Right lobe of liver (tissue), 6 donors: Measurements from ENCODE around the gene SETBP1. TPM values are rescaled to one million over a fixed set of nuclear protein-coding genes. Genes with fewer than 3 reads are reported as not detected.

Source experiments
- ATAC-seq, 4 donors: fragments of 200-7000 bp; cut with Tn5 transposase; one replicate each; pipeline ENCODE4 v1.9.1; 2020; ENCODE audit warnings: mild to moderate bottlenecking in 4 of 4, moderate library complexity in 4 of 4
- DNase-seq, 3 donors: peaks; one replicate each; pipeline ENCODE4 v3.0.0-alpha.2; 2020
- H3K27ac ChIP-seq, 3 donors: fragments of 200-600 bp; one replicate each; pipeline ENCODE4 v1.8.0; 2022
- H3K27me3 ChIP-seq, 2 donors: fragments of 200-600 bp; one replicate each; pipeline ENCODE4 v1.8.0; 2022
- H3K36me3 ChIP-seq, 4 donors: fragments of 200-600 bp; sonication (generic) in 1 of 4; one replicate each; pipeline versions ENCODE4 v1.5.1 to v1.8.0; 2017 to 2022; ENCODE audit warnings: control low read depth in 1 of 4
- H3K4me1 ChIP-seq, 4 donors: fragments of 200-600 bp; sonication (generic) in 1 of 4; one replicate each; pipeline versions ENCODE4 v1.5.1 to v1.8.0; 2017 to 2022; ENCODE audit warnings: control low read depth in 1 of 4
- H3K4me3 ChIP-seq, 3 donors: fragments of 200-600 bp; one replicate each; pipeline ENCODE4 v1.8.0; 2022
- H3K9me3 ChIP-seq, 4 donors: fragments of 200-600 bp; sonication (generic) in 1 of 4; one replicate each; pipeline versions ENCODE4 v1.5.1 to v1.8.0; 2017 to 2022; ENCODE audit warnings: control low read depth in 1 of 4
- POLR2A ChIP-seq: fragments of 450-650 bp; IDR thresholded peaks from one replicate; pipeline ENCODE4 v1.6.1; 2017; ENCODE audit warnings: antibody characterized with exemption, mild to moderate bottlenecking
- WGBS: methylation state at CpG from one replicate; pipeline ENCODE4 v1.1.6; 2018; ENCODE audit warnings: low coverage, low lambda C conversion rate; ENCODE audit not compliant: insufficient coverage; ENCODE audit errors: missing lambda C conversion rate; 5-methylcytosine and 5-hydroxymethylcytosine counted together
- intact Hi-C, 2 donors: fragments of 100-400 bp; cut with DNase I; formaldehyde crosslinking; loops; one replicate each; pipeline versions ENCODE4 v1.11.2 to v1.14.1; 2022
- total RNA-seq, 6 experiments: library from RNA; depleted of rRNA in 2 of 6; stranded (reverse); fragments of >200 nt in 2 of 6; fragmentation: NEBNext Ultra II Directional in 3 of 6; extraction: Animal tissue kit (Norgen Biotek cat#: 25700) in 3 of 6; gene quantifications; one replicate each; pipeline versions ENCODE4 v1.1.0 to v1.2.4, GENCODE V29; 2016 to 2023
- TF ChIP-seq, protein P1 (sequence below), 4 donors: fragments of 200-600 bp in 3 of 4; fragments of 450-650 bp in 1 of 4; IDR thresholded peaks; one replicate each; pipeline versions ENCODE4 v1.5.1 to v1.8.0; 2016 to 2022; ENCODE audit warnings: antibody characterized with exemption in 4 of 4, mild to moderate bottlenecking in 2 of 4
- donor health status: DM: no; HTN: yes; CAD: no.
- donor health status: DM: no; HTN: no; CAD: no.
- donor health status: DM: no; HTN: no; CAD: no.
- donor health status: DM: no; HTN: yes; CAD: no.
- donor health status: DM: no; HTN: yes; CAD: no.

The SETBP1 gene
- total RNA-seq, 6 experiments from 2014 or later, result 14.3 to 29.1 (median 16.6) TPM

DNA sequence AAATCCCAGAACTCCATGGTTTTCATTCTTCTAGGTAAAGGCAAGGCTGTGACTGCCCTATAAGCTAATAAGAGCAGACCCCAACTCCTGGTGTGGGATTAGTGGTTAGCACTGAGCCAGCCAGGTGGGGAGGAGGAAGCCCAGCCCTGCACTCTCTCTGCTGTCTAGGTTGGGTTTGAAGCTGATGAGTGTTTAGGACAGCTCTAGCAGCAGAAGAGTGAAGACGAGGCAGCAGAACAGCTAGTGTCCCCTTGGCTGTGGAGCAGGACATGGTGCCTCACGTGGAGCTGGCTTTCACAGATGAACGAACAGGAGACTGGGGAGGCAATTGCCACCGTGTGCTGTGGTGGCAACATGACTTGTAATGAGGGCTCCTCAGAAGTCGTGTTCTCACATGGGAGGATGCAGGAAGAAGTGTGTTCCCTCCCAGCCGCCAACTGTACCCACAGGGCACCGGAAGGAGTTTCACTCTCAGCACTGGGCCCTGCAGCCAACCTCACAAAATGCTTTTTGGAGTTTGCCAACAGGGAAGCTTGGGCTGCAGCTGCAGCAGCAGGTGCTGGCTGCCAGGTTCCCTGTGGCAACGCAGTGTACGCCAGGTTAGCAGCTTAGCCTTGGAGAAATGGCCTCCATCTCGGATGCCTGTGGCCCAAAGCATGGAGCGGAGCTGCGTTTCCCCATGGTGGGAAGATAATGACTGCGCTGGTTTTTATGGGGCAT lies 328.2 kb downstream of the SETBP1 start:
- TF ChIP-seq, protein P1, sequence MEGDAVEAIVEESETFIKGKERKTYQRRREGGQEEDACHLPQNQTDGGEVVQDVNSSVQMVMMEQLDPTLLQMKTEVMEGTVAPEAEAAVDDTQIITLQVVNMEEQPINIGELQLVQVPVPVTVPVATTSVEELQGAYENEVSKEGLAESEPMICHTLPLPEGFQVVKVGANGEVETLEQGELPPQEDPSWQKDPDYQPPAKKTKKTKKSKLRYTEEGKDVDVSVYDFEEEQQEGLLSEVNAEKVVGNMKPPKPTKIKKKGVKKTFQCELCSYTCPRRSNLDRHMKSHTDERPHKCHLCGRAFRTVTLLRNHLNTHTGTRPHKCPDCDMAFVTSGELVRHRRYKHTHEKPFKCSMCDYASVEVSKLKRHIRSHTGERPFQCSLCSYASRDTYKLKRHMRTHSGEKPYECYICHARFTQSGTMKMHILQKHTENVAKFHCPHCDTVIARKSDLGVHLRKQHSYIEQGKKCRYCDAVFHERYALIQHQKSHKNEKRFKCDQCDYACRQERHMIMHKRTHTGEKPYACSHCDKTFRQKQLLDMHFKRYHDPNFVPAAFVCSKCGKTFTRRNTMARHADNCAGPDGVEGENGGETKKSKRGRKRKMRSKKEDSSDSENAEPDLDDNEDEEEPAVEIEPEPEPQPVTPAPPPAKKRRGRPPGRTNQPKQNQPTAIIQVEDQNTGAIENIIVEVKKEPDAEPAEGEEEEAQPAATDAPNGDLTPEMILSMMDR (IDR thresholded peaks at IDR 0.05), result no peak
- TF ChIP-seq POLR2A, result no peak
- no peak for DNase-seq
- Histone ChIP-seq H3K36me3 (no peaks in the 10 kb centered on the region), H3K4me1 (peaks cover 0 to 10% (median 3%) of the 10 kb centered on the region in 4 donors), H3K9me3 (no peaks in the 10 kb centered on the region), H3K4me3 (no peak overlapping the region), H3K27ac (no peak overlapping the region), H3K27me3 (no peaks in the 10 kb centered on the region)
- peak in 1 of 4 donors; percentile 13 for ATAC-seq
- intact Hi-C loops, result no loop called here
- 71% methylated on average over 3 of the region's 13 CpGs for WGBS

DNA sequence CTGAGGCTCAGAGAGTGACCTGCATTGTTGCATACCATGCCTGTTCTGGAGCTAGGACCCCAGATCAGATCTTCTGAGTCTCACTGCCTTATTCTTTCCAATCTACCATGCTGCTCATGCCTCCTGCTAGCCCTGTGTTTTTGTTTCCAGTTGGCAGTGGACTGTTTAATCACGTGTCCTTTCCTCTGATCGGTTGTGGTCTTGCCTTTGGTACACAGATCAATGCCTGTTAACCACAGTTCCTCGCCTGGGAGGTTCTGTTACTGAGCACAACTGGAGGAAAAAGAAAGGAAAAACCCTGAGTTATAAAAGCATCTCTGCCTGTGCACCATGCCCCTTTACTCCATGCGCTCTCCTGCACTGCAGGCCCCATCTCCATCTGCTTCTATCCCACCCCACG lies 329.1 kb downstream of the SETBP1 start:
- Histone ChIP-seq H3K4me3 (no peak overlapping the region), H3K36me3 (no peaks in the 10 kb centered on the region), H3K4me1 (peaks cover 0 to 10% (median 3%) of the 10 kb centered on the region in 4 donors), H3K27me3 (no peaks in the 10 kb centered on the region), H3K9me3 (no peaks in the 10 kb centered on the region), H3K27ac (no peak overlapping the region)
- no peak for TF ChIP-seq POLR2A
- TF ChIP-seq, protein P1 (IDR thresholded peaks at IDR 0.05), result no peak
- WGBS, result 27% methylated on average over 4 of the region's 5 CpGs
- ATAC-seq (peak; percentile 86 to 97 (median 92)), DNase-seq (no peak)
- intact Hi-C loops, result no loop called here

DNA sequence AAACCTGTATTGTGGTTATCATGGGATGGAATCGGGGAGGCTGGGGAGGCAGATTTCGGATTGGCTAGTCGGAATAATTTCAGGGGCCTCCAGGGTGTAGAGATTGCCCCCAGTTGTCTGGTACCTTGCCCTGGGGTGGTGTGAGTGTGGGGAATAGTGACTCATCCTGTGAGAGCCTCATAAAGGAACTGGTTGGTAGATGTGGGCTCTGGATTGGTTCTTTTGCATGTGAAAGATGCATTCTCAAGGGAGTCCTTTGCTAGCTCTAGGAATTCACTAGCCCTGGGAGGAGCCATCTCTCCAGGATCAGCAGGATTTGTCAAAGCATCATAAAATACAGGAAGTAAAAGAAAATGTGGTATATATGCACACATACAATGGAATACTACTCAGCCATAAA lies 331.6 kb downstream of the SETBP1 start:
- no peak overlapping the region for H3K4me3 ChIP-seq
- ATAC-seq (no peak), DNase-seq (no peak)
- no peak overlapping the region for H3K27ac ChIP-seq
- 100% methylated on average over 3 of the region's 3 CpGs for WGBS
- no peaks in the 10 kb centered on the region for H3K36me3 ChIP-seq
- H3K9me3 ChIP-seq, result no peaks in the 10 kb centered on the region
- TF ChIP-seq, protein P1 (IDR thresholded peaks at IDR 0.05), result no peak
- TF ChIP-seq POLR2A, result no peak
- intact Hi-C loops, result no loop called here
- no peaks in the 10 kb centered on the region for H3K27me3 ChIP-seq
- H3K4me1 ChIP-seq, result peaks cover 0 to 10% (median 3%) of the 10 kb centered on the region in 4 donors

DNA sequence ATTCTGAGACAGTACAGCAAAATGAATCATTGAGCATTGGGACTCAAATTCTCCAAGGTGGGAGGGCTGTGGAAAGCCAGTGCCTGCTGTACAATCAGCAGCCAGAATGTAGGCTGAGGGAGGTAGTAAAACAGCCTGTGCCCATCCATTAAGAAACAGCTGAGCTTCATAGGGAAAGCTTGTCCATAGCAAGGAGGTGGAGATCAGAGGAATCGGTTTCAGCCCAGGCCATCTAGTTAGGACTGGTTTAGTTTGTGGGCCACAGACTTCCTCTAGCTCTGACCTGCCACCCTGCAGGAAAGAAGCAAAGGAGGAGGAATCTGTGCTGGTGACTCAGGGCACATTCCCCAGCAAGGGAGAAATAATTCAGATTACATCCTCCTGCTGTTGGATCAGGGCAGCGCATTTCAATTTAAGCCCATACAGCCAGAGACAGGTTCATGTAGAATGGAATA lies 333.4 kb downstream of the SETBP1 start:
- WGBS, result 91% methylated on average over 2 of the region's 2 CpGs
- Histone ChIP-seq H3K27ac (no peak overlapping the region), H3K9me3 (no peaks in the 10 kb centered on the region), H3K36me3 (no peaks in the 10 kb centered on the region), H3K4me1 (peaks cover 0 to 10% (median 3%) of the 10 kb centered on the region in 4 donors), H3K4me3 (no peak overlapping the region), H3K27me3 (no peaks in the 10 kb centered on the region)
- DNase-seq (no peak), ATAC-seq (peak in 1 of 4 donors; percentile 15)
- intact Hi-C loops, result no loop called here
- TF ChIP-seq, protein P1 (IDR thresholded peaks at IDR 0.05), result no peak
- no peak for TF ChIP-seq POLR2A
